Uterus (tissue), 2 donors: ENCODE results near the gene C16orf87.

ENCODE experiments used
- CTCF ChIP-seq, 4 experiments: fragments of 200-600 bp in 2 of 4; fragments of 450-650 bp in 2 of 4; sonication (generic) in 2 of 4; IDR thresholded peaks; one replicate each; pipeline ENCODE4 v1.5.1; 2016 to 2019; ENCODE audit warnings: antibody characterized with exemption in 4 of 4, mild to moderate bottlenecking in 2 of 4, moderate library complexity in 1 of 4
- POLR2A ChIP-seq, 2 donors: fragments of 450-650 bp; IDR thresholded peaks; one replicate each; pipeline ENCODE4 v1.6.1; 2016; ENCODE audit warnings: antibody characterized with exemption in 2 of 2, mild to moderate bottlenecking in 1 of 2, moderate library complexity in 1 of 2

GRCh38 chr16:46859719-46860152, 28.8 kb upstream of the C16orf87 start:
- TF ChIP-seq CTCF (IDR thresholded peaks at IDR 0.05) (no peak), POLR2A (IDR thresholded peaks at IDR 0.05) (no peak)
